Left lobe of liver (tissue), 2 donors: ENCODE results near the gene ZNF808. TPM values are rescaled to one million over a fixed set of nuclear protein-coding genes. Genes with fewer than 3 reads are reported as not detected.
A peak's percentile ranks its signal among the peaks of the same experiment; 100 is the strongest.
"Not testable (repeated sequence)": the region's sequence is repeated elsewhere in the genome, so short reads cannot be mapped to it uniquely, and the experiment has no call there.

Source experiments
- ATAC-seq: fragments of 200-7000 bp; cut with Tn5 transposase; one replicate; pipeline ENCODE4 v1.9.1; 2020; ENCODE audit warnings: mild to moderate bottlenecking, moderate library complexity
- DNase-seq: peaks from one replicate; pipeline ENCODE4 v3.0.0-alpha.2; 2020; ENCODE audit warnings: low spot score
- total RNA-seq: library from RNA; stranded (reverse); gene quantifications from one replicate; pipeline ENCODE4 v1.2.1, GENCODE V29; 2021
- donor health status: DM: no; HTN: no; CAD: no; lungs with moderate emphysema.
- donor health status: DM: no; HTN: yes; CAD: no.

ZNF808 gene
- total RNA-seq, 1 donor from 2014 or later: 6.2 TPM

DNA sequence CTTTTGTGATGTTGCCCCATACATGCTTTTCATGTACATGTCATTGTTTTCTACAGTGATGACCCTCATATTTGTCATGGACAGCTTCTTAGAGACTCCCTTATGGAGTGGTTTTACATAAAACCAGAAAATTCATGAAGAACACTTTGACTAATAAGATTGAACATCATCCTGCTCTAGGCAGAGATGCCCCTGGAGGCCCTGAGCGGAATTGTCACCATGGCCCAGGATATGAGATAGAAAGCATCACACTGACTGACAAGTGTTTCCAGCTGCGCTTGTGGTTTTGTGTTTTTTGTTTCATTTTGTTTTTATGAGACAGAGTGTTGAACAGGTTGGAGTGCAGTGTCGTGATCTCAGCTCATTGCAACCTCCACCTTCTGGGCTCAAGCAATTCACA, 64.8 kb downstream of the ZNF808 start:
- ATAC-seq (no peak), DNase-seq (no peak)

DNA sequence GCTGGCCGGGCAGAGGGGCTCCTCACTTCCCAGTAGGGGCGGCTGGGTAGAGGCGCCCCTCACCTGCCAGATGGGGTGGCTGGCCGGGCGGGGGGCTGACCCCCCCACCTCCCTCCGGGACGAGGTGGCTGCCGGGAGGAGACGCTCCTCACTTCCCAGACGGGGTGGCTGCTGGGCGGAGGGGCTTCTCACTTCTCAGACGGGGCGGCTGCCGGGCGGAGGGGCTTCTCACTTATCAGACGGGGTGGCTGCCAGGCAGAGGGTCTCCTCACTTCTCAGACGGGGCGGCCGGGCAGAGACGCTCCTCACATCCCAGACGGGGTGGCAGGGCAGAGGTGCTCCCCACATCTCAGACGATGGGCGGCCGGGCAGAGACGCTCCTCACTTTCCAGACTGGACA, 66.0 kb downstream of the ZNF808 start:
- ATAC-seq, DNase-seq: not testable (repeated sequence)

DNA sequence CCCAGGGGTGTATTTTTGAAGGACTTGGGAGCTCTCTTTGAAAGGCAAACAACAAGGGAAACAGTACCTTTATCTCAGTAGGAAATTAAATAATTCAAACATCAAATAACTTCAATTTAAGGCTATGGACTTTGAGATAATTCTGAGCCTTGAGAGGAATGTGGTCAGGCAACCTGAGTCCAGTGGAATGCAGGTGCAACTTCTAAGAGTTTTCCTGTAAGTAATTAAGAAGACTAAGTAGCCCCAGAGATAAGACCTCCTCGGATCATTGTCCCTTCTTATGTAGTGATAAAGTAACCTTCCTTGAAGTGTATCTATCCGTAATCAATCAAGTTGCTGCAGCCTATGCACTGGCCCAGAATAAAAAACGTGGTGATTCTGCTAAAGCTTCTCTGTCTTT, 71.8 kb downstream of the ZNF808 start:
- no peak for ATAC-seq

DNA sequence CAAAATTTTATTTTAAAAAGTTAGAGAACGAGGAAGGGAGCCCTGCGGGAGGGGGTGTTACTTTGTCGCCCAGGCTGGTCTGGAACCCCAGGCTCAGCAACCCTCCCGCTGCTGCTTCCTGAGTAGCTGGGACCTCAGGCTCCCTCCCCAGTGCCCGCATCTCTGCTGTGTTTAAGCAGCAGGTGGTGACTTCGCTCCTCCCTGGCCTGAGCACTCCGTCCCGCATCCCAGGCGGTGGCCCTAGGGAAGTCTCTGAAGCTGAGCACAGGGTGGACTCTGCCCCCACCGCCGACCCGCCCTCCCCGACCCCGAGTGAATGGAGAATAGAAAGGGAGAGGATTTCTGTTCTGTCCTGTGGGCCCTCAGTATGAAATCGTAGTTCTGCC, 73.2 kb downstream of the ZNF808 start:
- peak; percentile 45 for DNase-seq
- peak; percentile 38 for ATAC-seq

More for the DNA sequence above, 71.8 kb downstream of the ZNF808 start:
- DNase-seq: no peak

DNA sequence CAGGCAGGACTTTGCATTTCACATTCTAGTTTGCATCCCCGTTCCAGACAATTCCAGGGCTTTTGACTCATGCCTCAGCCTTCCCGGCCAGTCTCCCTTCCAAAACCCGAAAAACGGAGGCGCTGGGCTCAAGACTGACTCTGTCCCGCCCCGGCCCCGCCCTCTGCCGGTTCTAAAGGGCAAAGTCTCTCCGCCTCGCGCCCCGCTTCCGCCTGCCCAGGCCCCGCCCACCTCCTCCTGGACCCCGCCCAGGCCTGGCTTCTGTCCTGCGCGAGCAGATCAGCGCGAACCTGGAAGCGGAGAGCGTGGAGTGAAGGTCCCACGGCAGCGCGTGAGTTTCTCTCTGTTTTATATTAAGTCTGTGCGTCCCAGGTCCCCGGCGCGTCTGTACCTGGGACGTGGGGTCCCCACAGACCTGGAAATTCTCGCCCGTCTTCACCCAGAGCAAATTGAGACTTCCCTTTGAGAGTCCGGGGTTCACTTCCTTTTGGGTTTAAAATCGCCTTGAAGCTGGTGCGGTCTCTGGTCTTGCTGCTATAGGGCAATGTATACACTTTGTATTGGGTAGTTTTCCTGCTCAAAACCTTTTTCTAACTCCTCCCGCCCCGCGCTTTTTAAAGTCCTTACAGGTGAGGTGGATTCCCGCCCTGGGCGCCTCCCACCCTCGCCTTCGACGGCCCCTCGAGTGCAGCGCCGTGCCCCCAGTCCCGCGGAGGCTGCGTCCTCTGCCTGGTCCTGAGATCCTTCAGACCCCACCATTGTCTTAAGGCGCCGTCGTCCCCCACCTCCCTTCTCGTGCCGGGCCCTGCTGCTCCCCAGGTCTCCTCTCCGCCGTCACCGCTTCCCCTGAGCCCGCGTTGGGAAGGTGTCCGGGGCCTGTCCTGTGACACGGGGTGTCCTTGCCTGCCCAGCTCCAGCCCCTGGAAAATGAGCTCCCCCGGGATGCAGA, 73.8 kb downstream of the ZNF808 start:
- DNase-seq (peak; percentile 89), ATAC-seq (peak; percentile 100)

DNA sequence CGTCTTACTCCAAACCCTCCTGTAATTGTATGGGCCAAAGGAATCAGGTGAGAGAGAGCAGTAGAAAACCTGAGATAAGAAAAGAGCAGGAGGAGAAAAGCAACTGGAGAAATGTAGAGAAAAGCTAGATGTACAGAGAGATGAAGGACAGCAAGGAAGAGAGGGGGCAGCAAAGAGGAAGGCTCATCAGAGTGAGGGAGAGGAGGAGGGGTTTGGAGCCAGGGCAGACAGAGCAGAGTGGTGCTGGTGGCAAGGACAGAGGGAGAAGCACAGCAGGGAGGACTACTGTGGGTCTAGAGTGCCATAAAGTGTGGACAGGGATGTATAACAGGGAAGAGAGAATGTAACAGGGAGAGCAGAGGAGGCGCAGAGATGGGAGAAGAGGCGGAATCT, 74.5 kb downstream of the ZNF808 start:
- not testable (repeated sequence) for ATAC-seq

DNA sequence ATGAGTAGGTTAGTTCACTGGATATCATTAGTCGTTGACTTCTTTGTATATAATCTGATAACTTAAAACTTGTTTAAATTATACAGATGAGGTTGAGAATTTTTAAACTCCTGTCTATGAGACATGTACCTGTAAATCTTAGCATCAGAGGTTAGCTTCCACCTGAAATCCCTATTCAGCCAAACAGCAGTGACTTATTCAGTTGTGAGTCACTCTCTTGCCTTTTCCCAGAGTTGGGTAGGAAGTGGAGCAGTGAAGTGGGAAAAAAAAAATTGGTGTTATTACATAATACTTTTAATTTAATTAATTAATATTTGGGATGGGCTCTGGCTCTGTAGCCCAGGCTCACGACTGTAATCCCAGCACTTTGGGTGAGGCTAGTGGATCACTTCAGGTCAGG, 75.5 kb downstream of the ZNF808 start:
- ATAC-seq: no peak

More for the DNA sequence above, 74.5 kb downstream of the ZNF808 start:
- not testable (repeated sequence) for DNase-seq

DNA sequence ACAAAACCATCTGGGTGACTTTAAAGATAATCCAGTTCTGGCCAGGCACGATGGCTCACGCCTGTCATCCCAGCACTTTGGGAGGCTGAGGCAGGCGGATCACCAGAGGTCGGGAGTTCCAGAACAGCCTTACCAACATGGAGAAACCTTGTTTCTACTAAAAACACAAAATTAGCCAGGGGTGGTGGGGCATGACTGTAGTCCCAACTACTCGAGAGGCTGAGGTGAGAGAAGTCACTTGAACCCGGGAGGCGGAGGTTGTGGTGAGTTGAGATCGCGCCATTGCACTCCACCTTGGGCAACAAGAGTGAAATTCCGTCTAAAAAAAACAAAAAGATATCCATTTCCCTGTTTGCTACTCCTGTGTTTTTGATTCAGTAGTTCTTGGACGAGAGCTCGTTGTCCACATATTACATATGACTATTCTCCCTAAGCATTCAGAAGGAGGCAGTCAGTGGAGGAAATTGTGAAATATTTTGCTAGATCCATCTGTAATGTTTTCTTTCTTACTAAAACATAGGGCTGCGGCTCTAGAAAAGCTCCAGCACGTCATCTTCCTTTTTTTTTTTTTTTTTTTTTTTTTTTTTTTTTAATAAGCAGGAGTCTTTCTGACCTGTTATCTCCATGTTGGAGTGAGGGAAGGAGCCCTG, 76.2 kb downstream of the ZNF808 start:
- ATAC-seq: no peak
- DNase-seq: no peak

More for the DNA sequence above, 75.5 kb downstream of the ZNF808 start:
- DNase-seq: no peak

Other genes starting within 250 kb of the ZNF808 start
- gene ZNF480, start 230.5 kb upstream of the ZNF808 start, total RNA-seq: 4.6 TPM
- not detected for gene ZNF610, start 191.4 kb upstream of the ZNF808 start, total RNA-seq
- gene ZNF880, start 157.7 kb upstream of the ZNF808 start, total RNA-seq: 0.70 TPM
- gene ZNF528, start 129.8 kb upstream of the ZNF808 start, total RNA-seq: 3.8 TPM
- gene ZNF534, start 98.5 kb upstream of the ZNF808 start, total RNA-seq: not detected
- gene ZNF578, start 74.1 kb upstream of the ZNF808 start, total RNA-seq: not detected
- gene ZNF701, start 42.6 kb downstream of the ZNF808 start, total RNA-seq: 4.1 TPM
- 3.4 TPM for gene ZNF83, start 110.7 kb downstream of the ZNF808 start, total RNA-seq
- gene ZNF611, start 207.4 kb downstream of the ZNF808 start, total RNA-seq: 4.3 TPM